Measurements from ENCODE around the gene RAB40B.
A peak's percentile ranks its signal among the peaks of the same experiment; 100 is the strongest.
"Not testable (repeated sequence)": the region's sequence is repeated elsewhere in the genome, so short reads cannot be mapped to it uniquely, and the experiment has no call there.

The RAB40B gene, protein sequence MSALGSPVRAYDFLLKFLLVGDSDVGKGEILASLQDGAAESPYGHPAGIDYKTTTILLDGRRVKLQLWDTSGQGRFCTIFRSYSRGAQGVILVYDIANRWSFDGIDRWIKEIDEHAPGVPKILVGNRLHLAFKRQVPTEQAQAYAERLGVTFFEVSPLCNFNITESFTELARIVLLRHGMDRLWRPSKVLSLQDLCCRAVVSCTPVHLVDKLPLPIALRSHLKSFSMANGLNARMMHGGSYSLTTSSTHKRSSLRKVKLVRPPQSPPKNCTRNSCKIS

DNA sequence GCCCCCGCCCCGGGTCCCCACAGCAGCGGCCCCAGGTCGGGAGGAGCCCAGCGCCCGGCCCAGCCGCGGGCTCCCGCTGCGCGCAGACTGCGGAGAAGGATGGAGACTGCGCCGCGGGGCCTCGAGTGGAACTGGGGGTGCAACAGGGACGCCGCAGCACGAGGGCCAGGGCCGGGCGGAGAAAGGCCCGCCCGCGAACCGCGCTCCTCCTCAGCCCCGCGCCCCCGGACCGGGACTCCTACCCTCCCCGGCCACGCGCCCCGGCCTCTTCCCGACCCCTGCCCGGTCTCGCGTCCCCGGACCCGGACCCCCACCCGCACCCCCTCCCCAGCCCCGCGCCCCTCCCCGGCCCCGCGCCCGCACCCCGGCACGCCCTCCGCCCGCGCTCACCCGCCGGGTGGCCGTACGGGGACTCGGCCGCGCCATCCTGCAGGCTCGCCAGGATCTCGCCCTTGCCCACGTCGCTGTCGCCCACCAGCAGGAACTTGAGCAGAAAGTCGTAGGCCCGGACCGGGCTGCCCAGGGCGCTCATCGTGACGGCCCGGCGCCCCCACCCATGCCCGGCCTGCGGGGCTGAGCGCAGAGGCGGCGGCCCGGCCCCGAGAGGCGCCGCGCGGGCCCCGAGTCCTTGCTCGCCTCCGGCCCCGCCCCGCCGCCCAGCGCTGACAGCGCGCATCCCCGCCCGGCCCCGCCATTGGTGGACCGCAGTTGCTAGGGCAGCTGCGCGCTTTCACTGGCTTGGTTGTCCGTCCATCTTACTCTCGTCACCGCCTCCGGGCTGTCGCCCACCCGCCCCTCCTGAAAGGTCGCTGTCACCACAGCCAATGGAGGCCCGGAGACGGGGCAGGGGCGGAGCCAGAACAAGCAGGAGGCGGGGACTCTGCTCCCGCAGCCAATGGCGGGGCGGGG, at the start of gene RAB40B:
Gene RAB40B, minus strand, starts transcription at position 634 of the 909 bp plus-strand sequence. Its CDS starts 102 bp downstream, at position 532.
- DNase-seq (ENCODE audit: low spot score) = peak; percentile 89

DNA sequence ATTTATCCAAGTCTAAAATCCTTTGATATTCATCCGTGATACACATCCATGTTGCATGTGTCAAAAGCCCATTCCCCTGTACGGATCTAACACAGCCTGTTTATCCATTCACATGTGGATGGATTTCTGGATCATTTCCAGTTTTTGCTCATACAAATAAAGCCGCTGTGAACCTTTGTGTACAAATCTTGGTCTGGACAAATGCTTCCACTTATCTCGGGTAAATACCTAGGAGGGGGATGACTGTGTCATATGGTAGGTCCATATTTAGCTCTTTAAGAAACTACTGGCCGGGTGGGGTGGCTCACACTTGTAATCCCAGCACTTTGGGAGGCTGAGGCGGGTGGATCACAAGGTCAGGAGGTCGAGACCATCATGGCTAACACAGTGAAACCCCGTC, 47.0 kb upstream of the RAB40B start:
- no peak for DNase-seq (ENCODE audit: low spot score)

DNA sequence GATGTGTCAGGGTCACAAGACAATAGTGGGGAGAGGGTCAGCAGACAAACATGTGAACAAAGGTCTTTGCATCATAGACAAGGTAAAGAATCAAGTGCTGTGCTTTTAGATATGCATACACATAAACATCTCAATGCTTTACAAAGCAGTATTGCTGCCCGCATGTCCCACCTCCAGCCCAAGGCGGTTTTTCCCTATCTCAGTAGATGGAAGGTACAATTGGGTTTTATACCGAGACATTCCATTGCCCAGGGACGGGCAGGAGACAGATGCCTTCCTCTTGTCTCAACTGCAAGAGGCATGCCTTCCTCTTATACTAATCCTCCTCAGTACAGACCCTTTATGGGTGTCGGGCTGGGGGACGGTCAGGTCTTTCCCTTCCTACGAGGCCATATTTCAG, 46.2 kb upstream of the RAB40B start:
- DNase-seq (ENCODE audit: low spot score) = not testable (repeated sequence)

DNA sequence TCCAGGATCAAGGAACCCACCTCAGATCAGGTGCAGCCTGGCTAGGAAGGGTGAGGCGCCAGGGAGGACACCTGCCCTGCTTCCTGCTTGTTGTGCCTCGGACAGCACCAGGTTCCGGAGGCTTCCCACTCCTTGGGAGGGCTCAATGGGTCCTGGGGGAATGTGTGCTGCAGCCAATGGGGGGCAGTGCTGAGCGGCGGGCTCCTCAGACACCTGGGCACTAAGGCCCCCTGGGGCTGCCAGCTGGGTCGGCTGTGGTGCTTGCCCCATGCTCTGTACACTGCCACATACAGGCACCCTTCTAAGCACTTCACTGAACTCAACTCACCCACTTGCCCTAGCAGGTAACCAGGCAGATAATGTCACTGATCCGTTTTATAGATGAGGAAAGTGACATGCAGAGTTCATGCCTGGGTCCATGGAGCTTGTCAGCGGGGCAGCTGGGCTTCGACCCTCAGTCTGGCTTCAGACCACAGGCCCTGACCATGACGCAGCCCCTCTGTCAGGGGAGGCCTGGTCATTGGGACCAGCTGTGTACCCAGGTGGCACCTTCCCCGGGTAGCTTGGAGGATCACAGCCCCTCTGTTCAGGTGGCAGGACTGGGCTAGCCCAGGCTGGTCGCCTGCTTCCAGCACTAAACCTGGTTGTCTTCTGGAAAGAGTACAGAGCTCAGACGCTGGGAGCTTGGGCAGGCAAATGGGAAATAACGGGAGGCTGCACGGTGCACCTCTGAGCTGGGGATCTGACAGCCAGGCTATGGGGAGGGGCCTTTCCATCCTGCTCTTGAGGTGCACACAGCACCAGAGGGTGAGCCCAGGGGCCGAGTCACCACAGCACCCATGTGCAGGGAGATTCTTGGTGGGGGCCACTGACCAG, 45.1 kb upstream of the RAB40B start:
- no peak for DNase-seq (ENCODE audit: low spot score)

DNA sequence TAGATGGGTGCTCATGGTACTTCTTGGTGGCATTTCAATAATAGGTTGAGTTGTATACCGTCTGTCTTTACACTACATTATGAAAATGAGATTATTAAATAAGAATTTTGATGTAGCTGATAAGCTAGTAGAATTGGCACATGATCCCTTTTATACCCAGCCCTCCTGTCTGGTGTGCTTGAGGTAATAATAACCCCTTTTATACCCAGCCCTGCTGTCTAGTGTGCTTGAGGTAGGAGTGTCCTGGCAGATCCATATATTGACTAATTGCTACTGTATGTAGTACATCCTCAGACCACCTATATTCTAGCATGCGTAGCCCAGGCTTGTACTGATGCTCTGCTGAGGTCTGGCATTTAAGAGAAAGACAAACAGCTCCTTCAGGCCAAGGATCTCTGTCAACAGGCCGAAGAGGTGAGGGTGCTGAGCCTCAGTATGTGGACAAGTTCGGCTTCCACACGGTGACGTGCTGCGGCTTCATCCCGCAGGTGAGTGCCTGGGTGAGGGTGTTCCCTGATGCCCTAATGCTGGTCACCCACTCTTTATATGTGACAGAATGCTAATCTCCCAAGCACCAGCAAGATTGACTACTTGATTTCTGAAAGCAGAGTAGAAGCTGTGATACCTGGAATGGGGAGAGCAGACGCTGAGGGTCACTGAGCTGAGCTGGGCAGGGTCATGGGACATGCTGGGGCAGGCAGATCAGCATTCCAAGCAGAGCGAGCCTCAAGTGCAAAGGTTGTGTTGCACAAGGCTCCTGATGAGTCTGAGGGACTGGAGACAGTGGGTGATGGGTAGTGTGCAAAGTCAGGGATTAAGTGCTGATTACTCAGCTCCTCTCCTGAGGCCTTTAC, 42.6 kb upstream of the RAB40B start:
- DNase-seq (ENCODE audit: low spot score) = peak; percentile 41

DNA sequence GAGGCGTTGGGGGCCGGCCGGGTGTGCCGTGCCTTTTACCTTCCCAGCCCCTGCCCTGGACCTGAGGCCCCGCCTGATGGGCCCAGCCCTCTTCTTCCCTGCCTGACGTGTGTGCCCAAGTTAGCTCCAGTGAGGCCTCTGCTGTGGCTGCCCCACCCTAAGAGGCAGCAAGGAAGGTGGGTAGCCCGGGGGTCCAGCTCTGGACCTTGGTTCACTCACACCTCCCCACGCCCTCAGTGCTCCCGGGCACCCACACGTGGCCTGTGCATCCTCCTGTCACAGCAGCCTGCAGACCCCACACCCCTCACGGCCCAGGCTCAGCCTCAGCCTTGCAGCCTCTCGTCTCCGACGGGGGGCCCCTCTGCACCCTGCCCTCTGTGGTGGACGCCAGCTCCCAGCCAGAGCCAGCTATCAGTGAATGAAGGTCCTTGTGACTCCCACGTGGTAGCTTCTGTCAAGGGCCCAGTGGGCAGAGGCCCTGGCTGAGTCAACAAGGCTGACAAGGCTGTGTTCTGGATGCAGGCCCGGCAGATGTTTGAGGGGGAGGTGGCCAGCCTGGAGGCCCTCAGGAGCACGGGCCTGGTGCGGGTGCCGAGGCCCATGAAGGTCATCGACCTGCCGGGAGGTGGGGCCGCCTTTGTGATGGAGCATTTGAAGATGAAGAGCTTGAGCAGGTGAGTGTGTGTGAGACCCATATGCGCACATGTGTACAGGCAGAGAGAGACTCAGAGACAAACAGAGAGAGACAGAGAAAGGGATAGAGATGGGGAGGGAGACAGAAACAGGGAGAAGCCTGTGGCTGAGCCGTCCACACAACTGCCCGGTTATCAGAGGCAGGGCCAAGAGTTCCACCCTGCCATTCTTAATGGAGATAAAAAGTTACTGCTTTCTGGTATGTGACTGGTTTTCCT, 39.7 kb upstream of the RAB40B start:
- DNase-seq (ENCODE audit: low spot score) = peak; percentile 85

DNA sequence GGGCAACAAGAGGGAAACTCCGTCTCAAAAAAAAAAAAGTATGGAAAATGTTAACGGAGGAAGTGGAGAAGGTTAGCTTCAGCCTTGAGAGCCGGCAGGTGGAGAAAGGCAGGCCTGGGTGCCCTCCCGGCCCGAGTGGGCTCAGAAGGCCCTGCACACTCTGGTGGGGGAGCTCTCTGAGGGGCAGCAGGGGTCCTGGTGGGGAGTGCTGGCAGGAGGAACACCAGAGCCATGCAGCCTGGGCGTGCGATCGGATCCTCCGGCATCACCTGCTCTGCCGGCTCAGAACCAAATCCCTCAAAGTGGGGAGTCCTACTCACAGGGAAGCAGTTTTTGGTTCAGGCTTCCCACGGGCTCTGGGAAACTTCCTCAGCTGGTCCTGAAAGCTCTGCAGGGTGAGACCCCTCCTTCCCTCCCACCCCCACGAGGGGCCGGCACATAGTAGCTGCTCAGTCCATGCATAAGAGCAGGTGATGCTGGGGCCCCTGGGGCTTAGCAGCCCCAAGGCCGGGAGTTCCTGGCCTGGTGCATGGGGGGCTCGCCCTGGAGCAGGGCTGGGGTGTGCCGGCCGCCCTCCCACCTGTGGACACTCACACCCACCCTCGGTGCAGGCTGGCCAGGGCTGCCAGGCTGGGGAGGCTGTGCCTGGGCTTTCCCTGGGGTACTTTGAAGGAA, 38.1 kb upstream of the RAB40B start:
- DNase-seq (ENCODE audit: low spot score) = no peak

DNA sequence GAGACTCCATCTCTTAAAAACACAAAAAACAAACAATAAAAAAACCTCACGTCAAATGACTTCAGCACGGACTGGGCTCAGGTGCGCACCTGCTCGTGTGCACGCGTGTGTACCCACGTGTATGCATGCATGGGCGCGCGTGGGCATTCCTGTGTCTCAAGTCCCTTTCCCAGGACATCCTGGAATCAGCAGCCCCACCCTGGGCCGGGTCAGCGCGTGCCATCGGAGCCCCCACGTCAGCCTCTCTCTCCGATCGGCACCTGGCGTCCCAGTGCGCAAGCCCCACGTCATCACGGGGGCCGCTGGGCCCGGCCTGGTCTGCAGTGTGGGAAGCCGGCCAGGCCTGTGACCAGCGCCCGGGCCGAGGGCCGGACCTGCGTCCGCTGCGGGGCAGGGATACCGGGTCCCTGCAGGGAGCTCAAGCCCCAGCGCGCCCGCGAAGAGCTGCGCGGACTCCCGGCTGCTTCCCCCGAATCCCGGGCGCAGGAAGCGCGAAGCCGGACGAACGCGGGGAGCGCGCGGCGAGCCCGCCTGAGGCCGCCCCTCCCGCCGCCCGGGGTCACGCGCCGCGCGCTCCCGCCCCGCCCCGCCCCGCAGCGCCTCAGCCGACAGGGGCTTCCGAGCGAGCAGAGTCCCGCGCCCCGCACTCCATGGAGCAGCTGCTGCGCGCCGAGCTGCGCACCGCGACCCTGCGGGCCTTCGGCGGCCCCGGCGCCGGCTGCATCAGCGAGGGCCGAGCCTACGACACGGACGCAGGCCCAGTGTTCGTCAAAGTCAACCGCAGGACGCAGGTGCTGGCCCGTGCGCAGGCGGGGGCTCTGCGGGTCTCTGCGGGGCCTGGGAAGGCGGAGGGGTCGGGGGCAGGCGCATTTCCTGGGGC, 36.7 kb upstream of the RAB40B start, which contains the start of gene FN3K:
Gene FN3K, plus strand, starts transcription at position 629 of the 880 bp plus-strand sequence. Its CDS starts 22 bp downstream, at position 651.
- DNase-seq (ENCODE audit: low spot score) = peak; percentile 56

DNA sequence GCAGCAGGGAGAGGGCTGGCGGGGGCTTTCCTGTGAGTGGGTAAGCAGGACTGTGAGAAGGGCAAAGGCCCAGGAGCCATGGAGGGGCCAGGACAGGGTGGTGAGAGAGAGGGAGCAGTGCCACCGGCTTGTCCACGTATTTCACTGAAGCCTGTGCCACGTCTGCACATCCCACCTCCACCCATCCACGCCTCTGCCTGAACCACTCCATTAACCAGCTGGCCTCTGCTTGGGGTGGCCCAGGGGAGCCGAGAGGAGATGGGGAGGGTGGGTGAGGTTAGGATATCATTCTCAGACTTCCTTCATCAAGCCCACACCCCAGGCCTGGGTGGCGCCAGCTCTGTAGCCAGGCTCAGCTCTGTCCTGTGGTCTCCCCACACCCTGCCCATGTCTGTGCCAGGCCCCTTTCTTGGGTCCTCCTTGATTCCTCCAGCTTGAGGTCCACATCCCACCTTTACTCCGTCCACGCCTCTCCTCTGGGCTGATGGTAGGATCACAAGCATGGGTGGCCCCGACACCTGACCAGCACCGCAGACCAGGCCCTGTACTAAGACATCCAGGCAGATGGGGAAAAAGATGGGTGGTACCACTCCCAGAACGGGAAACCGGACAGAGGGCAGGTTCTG, 33.7 kb upstream of the RAB40B start:
- no peak for DNase-seq (ENCODE audit: low spot score)

DNA sequence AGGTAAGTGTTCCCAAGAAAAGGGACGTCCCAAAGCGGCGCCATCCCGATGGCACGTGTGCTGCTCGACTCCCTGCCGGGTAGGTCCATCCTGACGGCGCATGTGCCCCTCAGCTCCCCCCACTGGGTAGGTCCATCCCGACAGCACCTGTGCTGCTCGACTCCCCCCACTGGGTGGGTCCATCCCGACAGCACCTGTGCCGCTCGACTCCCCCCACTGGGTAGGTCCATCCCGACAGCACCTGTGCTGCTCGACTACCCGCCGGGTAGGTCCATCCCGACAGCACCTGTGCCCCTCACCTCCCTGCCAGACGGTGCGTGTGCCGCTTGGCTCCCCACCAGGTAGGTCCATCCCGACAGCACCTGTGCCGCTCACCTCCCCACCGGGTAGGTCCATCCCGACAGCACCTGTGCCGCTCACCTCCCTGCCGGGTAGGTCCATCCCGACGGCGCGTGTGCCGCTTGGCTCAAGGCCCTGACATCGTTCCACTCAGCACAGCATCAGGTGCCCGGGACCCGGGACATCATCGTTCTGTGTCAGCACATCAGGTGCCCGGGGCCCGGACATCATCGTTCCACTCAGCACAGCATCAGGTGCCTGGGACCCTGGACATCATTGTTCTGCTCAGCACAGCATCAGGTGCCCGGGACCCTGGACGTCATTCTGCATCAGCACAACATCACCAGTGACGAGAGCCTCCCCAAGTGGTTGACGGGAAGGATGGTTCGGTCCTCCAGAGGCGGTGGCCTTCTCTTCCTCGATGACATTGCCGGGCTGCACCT, 31.2 kb upstream of the RAB40B start:
- DNase-seq (ENCODE audit: low spot score) = no peak

DNA sequence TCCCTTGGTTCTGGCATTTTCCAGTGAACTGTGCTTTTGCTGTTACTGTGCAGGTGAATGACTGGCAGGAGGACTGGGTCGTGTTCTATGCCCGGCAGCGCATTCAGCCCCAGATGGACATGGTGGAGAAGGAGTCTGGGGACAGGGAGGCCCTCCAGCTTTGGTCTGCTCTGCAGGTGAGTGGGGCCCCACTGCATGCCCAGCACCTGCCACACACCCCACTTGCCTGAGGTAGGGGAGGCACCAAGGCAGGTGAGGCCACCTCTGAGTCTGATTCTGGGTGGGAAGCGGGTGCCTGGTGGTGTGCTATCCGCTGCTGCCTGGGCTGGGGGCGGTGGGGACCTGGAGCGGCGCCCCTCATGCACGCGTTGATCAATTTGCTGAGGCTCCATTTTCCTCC, 27.9 kb upstream of the RAB40B start:
- DNase-seq (ENCODE audit: low spot score) = no peak

DNA sequence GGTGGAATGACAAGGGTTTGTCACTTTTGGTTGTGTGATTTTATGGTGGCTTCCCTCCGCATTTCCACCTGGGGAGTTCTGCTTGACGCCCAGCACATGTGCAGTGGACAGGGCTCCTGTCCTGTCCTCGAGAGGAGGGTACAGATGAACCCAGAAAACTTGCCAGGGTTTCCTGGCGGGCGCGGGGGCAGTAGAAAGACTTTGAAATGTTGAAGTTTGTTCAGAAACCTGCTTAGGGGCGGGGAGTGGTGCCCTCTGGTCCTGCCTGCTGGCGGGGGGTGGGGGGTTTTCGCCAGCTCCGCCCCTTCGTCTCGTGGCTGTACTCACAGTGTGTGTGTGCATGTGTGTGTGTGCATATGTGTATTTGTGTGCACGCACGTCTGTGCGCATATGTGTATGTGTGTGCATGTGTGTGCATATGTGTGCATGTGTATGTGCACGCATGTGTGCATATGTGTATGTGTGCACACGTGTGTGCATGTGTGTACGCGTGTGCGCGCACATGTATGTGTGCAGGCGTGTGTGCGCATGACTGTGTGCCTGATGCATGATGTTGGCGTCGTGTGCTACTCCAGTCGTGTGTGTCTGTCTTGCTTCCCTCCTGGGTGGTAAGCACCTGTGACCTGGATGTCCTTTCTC, 24.8 kb upstream of the RAB40B start:
- DNase-seq (ENCODE audit: low spot score) = no peak

DNA sequence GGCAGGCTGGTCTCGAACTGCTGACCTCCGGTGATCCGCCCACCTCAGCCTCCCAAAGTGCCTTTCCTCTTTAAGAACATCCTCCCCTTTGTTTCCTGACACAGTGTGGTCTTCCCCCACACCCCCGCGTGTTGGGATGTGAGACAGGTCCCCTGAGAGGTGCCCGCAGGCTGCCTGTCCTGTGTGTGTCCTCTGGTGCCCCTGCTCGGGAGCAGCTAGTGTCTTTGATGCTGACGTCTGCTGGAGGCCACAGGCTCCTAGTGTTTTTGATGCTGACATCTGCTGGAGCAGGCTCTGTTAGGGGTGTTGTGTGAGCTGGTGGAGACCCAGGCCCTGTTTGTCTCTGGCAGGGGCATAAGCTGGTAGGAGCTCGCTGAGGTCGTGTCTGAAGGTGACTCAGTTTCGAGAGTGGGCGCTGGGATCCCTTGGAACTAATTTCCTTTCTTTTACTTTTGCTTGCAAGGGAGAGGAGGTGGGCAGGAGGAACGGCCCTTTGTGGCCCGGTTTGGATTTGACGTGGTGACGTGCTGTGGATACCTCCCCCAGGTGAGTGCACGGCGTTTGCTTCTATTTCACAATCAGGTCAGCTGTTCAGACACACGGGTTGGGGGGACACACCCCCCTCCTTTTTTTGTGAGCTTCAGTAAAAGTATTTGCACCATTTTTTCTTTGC, 24.0 kb upstream of the RAB40B start:
- no peak for DNase-seq (ENCODE audit: low spot score)

DNA sequence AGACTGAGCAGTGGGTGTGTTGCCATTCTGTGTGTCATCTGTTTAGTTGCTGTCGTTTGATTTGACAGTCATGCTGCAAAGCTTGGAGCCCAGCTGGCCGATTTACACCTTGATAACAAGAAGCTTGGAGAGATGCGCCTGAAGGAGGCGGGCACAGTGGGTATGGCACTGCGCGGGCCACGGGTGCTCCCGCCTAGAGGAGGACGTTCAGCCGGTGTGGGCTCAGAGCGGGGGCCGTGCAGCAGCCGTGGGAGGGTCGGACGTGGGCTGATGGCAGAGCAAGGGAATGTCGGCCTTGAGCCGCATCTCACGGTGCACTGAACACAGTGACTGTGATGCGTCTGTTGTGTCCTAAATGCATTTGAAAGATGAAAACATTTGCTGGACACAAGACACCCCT, 21.7 kb upstream of the RAB40B start:
- no peak for DNase-seq (ENCODE audit: low spot score)

DNA sequence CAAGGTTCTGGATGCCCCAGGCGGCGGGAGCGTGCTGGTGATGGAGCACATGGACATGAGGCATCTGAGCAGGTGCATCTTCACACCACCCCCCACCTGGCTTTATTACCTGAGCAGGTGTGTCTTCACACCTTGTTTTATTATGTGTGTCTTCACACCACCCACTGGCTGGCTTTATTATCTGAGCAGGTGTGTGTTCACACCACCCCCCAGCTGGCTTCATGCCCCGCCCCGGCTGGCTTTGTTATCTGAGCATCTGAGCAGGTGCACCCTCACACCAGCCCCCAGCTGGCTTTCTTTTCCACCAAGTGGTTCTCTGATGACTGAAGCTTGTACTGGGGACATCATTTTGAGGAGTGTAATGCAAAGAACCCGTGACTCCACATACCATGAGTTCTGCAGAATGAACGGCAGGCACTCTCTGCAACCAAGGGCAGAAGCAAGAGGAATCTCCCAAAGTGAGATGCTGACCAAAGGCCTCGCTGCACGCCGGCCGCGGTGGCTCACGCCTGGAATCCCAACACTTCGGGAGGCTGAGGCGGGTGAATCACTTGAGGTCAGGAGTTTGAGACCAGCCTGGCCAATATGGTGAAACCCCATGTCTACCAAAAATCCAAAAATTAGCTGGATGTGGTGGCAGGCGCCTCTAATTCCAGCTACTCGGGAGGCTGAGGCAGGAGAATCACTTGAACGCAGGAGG, 20.6 kb upstream of the RAB40B start:
- DNase-seq (ENCODE audit: low spot score) = no peak

All from hematopoietic multipotent progenitor cell treated with erythropoietin and hydrocortisone succinate and interleukin-3 and kit ligand, for 15 days (in vitro differentiated cells).